Panc1 (cell line): ENCODE measurements around the gene RFC5. TPM values are rescaled to one million over a fixed set of nuclear protein-coding genes. Genes with fewer than 3 reads are reported as not detected.

ENCODE experiments used
- ATAC-seq: fragments of 200-7000 bp; cut with Tn5 transposase; 2 replicates; pipeline ENCODE4 v1.9.1; 2020; ENCODE audit warnings: mild to moderate bottlenecking, moderate library complexity
- BruUV-seq: library from RNA; stranded (reverse); fragments of 400-500 nt; replicated peaks from 2 replicates; lab custom pipeline; 2021; lab: Mats Ljungman, UMichigan
- CTCF ChIA-PET: fragments of 300-600 bp; sonication (Branson Sonifier 250); formaldehyde crosslinking; loops from one replicate; lab custom pipeline; 2022; ENCODE audit warnings: antibody characterized with exemption; lab: Charles Lee
- POLR2A ChIA-PET: fragments of 300-600 bp; sonication (Branson Sonifier 250); formaldehyde crosslinking; loops from one replicate; lab custom pipeline; 2022; ENCODE audit warnings: antibody characterized with exemption; lab: Charles Lee
- DNase-seq: peaks from one replicate; pipeline ENCODE4 v3.0.0-alpha.2; 2010; ENCODE audit warnings: low read depth, low spot score
- H3K27ac ChIP-seq: 2 replicates; pipeline ENCODE4 v1.5.1; 2011; ENCODE audit warnings: mild to moderate bottlenecking, low read length, inconsistent platforms
- H3K27me3 ChIP-seq: fragments of 200-500 bp; sonication (Bioruptor generic); 2 replicates; pipeline ENCODE4 v1.6.0; 2014; ENCODE audit warnings: low read length, inconsistent platforms; ENCODE audit not compliant: control insufficient read depth, insufficient read depth
- H3K36me3 ChIP-seq: fragments of 200-500 bp; sonication (Bioruptor generic); 2 replicates; pipeline ENCODE4 v1.5.1; 2014; ENCODE audit warnings: inconsistent platforms, mild to moderate bottlenecking, low read length, moderate library complexity; ENCODE audit not compliant: control insufficient read depth, insufficient read depth
- H3K4me1 ChIP-seq: 2 replicates; pipeline ENCODE4 v1.5.1; 2011; ENCODE audit warnings: inconsistent platforms, mild to moderate bottlenecking, low read length, moderate library complexity; ENCODE audit not compliant: control insufficient read depth, insufficient read depth
- H3K4me3 ChIP-seq, 2 experiments: 2 replicates each; pipeline ENCODE4 v1.5.1; 2011 to 2012; ENCODE audit warnings: low read depth in 2 of 2, low read length in 2 of 2, mild to moderate bottlenecking in 2 of 2, inconsistent platforms in 1 of 2, moderate library complexity in 1 of 2
- H3K9me3 ChIP-seq: fragments of 200-500 bp; sonication (Bioruptor generic); 2 replicates; pipeline ENCODE4 v1.5.1; 2014; ENCODE audit warnings: low read depth, mild to moderate bottlenecking, inconsistent platforms, low read length, moderate library complexity; ENCODE audit not compliant: control insufficient read depth, insufficient read depth
- CTCF ChIP-seq: fragments of 450-650 bp; IDR thresholded peaks from 2 replicates; pipeline ENCODE4 v1.5.1; 2017; ENCODE audit warnings: mild to moderate bottlenecking
- POLR2AphosphoS5 ChIP-seq: IDR thresholded peaks from 2 replicates; pipeline ENCODE4 v1.6.1; 2012; ENCODE audit warnings: mild to moderate bottlenecking, low read depth, low read length, moderate library complexity
- REST ChIP-seq, 2 experiments: IDR thresholded peaks; 2 replicates each; pipeline ENCODE4 v1.6.1; 2011 to 2012; ENCODE audit warnings: low read depth in 2 of 2, control low read depth in 1 of 2, low read length in 1 of 2, mild to moderate bottlenecking in 1 of 2, moderate library complexity in 1 of 2; ENCODE audit not compliant: insufficient read depth in 1 of 2
- SIN3A ChIP-seq: IDR thresholded peaks from 2 replicates; pipeline ENCODE4 v1.6.1; 2012; ENCODE audit warnings: low read depth, mild to moderate bottlenecking, low read length, moderate library complexity, borderline replicate concordance; ENCODE audit not compliant: insufficient read depth
- TCF7L2 ChIP-seq: IDR thresholded peaks from 2 replicates; pipeline ENCODE4 v1.6.1; 2011; ENCODE audit warnings: mild to moderate bottlenecking, low read depth, low read length, inconsistent platforms
- in situ Hi-C: cut with HindIII; loops from 2 replicates; pipeline ENCODE4 v1.10.0; 2016; ENCODE audit warnings: low sequenced_read_pairs, low pct_unique_long_range_greater_than_20kb
- intact Hi-C: fragments of 100-400 bp; cut with micrococcal nuclease; formaldehyde crosslinking; loops from one replicate; pipeline ENCODE4 v1.10.0; 2022; ENCODE audit not compliant: unreplicated experiment
- total RNA-seq: library from RNA; stranded (reverse); gene quantifications from one replicate; pipeline ENCODE4 v1.2.1, GENCODE V29; 2021; ENCODE audit not compliant: unreplicated experiment

The RFC5 gene
- total RNA-seq, 1 experiment from 2014 or later = 25.0 TPM

GRCh38 chr12:118015306-118015705 lies 1.2 kb upstream of the RFC5 start:
- BruUV-seq = no TSS peak
- ATAC-seq (no peak), DNase-seq (no peak)
- Histone ChIP-seq H3K36me3 (no peaks in the 10 kb centered on the region; the same call in 1 of the 2 replicates), H3K4me3 (no peak overlapping the region), H3K4me1 (peaks cover 10% of the 10 kb centered on the region), H3K27me3 (no peaks in the 10 kb centered on the region), H3K27ac (no peak overlapping the region), H3K9me3 (no peaks in the 10 kb centered on the region)
- TF ChIP-seq CTCF (no peak), POLR2AphosphoS5 (no peak), SIN3A (no peak), REST (IDR thresholded peaks at IDR 0.05; ENCODE audit: insufficient read depth in 1 of 2, low read depth in 2 of 2, low read length in 1 of 2) (no peak), TCF7L2 (no peak)
- ChIA-PET POLR2A (no interaction called here), CTCF (no interaction called here)
- intact Hi-C loops (loop anchor here (5.0 kb wide), 1 partner anchor 138 kb away; no protein-coding TSS in a partner anchor), in situ Hi-C loops (no loop called here)

- intact Hi-C loops = loop anchor here (5.0 kb wide), 1 partner anchor 139 kb away; no protein-coding TSS in a partner anchor
- Histone ChIP-seq H3K36me3 (peaks cover 4% of the 10 kb centered on the region), H3K4me1 (peaks cover 10% of the 10 kb centered on the region), H3K27ac (peak overlapping the region; percentile 61), H3K4me3 (peak overlapping the region; percentile 82 to 87), H3K27me3 (no peaks in the 10 kb centered on the region), H3K9me3 (no peaks in the 10 kb centered on the region)
- DNase-seq (no peak), ATAC-seq (no peak)
- no TSS peak for BruUV-seq
- TF ChIP-seq REST (IDR thresholded peaks at IDR 0.05; ENCODE audit: insufficient read depth in 1 of 2, low read depth in 2 of 2, low read length in 1 of 2) (no peak), CTCF (no peak), TCF7L2 (no peak), SIN3A (no peak), POLR2AphosphoS5 (no peak)
- ChIA-PET POLR2A (interaction anchor here (0.6 kb wide), 1 partner anchor 18 kb away, joined by 5 read pairs; no protein-coding TSS in a partner anchor), CTCF (no interaction called here)
- in situ Hi-C loops = no loop called here
These were observed 559 bp upstream of the RFC5 start for GRCh38 chr12:118015944-118016343.
